NCI-H345 (cell line): ENCODE results near the gene SPATA33.
"Not testable (repeated sequence)": the region's sequence is repeated elsewhere in the genome, so short reads cannot be mapped to it uniquely, and the experiment has no call there.

Source experiments
- DNase-seq: peaks from one replicate; lab custom pipeline; 2025; lab: John Stamatoyannopoulos, UW

The SPATA33 gene

GRCh38 chr16:89629827-89630610, 27.6 kb upstream of the SPATA33 start:
- DNase-seq, result no peak

- no peak for DNase-seq
Measured at GRCh38 chr16:89633064-89633631, 24.5 kb upstream of the SPATA33 start.

GRCh38 chr16:89634463-89635385, 22.9 kb upstream of the SPATA33 start:
- not testable (repeated sequence) for DNase-seq

GRCh38 chr16:89636663-89637062, 21.0 kb upstream of the SPATA33 start:
- DNase-seq, result no peak

- DNase-seq, result no peak
Measured at GRCh38 chr16:89637379-89637778, 20.3 kb upstream of the SPATA33 start.

- DNase-seq, result no peak
Measured at GRCh38 chr16:89638455-89638854, 19.2 kb upstream of the SPATA33 start.

GRCh38 chr16:89639385-89639784, 18.3 kb upstream of the SPATA33 start:
- DNase-seq, result no peak

GRCh38 chr16:89641458-89642119, 16.0 kb upstream of the SPATA33 start:
- no peak for DNase-seq

- DNase-seq, result no peak
Measured at GRCh38 chr16:89642574-89642973, 15.1 kb upstream of the SPATA33 start.

GRCh38 chr16:89643769-89644300, 13.8 kb upstream of the SPATA33 start:
- no peak for DNase-seq

GRCh38 chr16:89645122-89645521, 12.5 kb upstream of the SPATA33 start:
- DNase-seq, result no peak

GRCh38 chr16:89646270-89646669, 11.4 kb upstream of the SPATA33 start:
- DNase-seq, result no peak

- DNase-seq, result no peak
Measured at GRCh38 chr16:89646906-89647305, 10.7 kb upstream of the SPATA33 start.

GRCh38 chr16:89651584-89651983, 6.1 kb upstream of the SPATA33 start:
- no peak for DNase-seq

GRCh38 chr16:89653656-89654295, 3.9 kb upstream of the SPATA33 start:
- DNase-seq, result no peak

GRCh38 chr16:89655062-89655643, 2.5 kb upstream of the SPATA33 start:
- no peak for DNase-seq

GRCh38 chr16:89656435-89657121, 1.1 kb upstream of the SPATA33 start:
- no peak for DNase-seq

- no peak for DNase-seq
Measured at GRCh38 chr16:89658221-89658879, 714 bp downstream of the SPATA33 start.

- no peak for DNase-seq
Measured at GRCh38 chr16:89660146-89660545, 2.5 kb downstream of the SPATA33 start.

GRCh38 chr16:89661215-89661614, 3.6 kb downstream of the SPATA33 start:
- DNase-seq, result no peak
